SK-N-DZ (cell line): ENCODE results near the gene SLC25A2.
"Not testable (repeated sequence)": the region's sequence is repeated elsewhere in the genome, so short reads cannot be mapped to it uniquely, and the experiment has no call there.

ENCODE experiments used
- DNase-seq: peaks from one replicate; pipeline ENCODE4 v3.0.0-alpha.2; 2015; ENCODE audit warnings: low spot score

Gene SLC25A2

DNA sequence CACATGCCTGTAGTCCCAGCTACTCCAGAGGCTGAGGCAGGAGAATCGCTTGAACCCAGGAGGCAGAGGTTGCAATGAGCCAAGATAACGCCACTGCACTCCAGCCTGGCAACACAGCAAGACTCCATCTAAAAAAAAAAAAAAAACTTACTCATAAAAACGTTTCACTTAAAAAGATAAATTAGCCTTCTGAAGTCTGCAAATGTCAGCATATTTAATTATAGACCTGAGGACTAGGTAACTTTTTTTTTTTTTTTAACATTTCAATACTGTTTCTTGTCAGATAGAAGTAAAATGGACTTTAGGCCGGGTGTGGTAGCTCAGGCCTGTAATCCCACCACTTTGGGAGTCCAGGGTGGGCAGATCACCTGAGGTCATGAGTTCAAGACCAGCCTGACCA lies 13.1 kb upstream of the SLC25A2 start:
- DNase-seq, result not testable (repeated sequence)

DNA sequence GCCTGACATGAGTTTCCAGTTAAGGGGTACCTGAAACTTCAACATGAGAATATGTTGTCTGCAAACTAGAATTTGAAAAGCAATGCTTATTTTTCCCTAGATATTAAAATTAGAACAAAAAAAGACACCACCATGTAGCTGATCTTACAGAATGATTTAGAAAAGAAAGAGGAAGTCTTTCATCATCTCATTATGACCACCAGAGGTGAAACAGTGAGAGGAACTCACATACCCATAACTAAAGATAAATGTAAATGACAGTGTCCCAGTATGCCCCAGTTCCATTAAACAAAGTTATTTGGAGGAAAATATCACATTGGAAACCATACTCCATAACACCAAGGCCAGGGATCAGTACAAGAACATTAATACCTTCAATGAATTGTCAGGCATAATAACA lies 9.9 kb upstream of the SLC25A2 start:
- no peak for DNase-seq

DNA sequence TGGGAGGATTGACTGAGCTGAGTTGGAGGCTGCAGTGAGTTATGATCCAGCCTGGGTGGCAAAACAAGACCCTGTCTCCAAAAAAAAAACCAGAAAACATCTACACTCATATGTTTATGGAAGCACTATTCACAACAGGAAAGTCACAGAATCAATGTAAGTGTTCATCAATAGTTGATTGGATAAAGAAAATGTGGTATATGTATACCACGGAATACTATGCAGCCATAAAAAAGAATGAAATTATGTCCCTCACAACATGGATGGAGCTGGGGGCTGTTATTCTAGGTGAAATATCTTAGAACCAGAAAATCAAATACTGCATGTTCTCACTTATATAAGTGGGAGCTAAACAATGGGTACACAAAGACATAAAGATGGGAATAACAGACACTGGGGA lies 2.8 kb upstream of the SLC25A2 start:
- no peak for DNase-seq

DNA sequence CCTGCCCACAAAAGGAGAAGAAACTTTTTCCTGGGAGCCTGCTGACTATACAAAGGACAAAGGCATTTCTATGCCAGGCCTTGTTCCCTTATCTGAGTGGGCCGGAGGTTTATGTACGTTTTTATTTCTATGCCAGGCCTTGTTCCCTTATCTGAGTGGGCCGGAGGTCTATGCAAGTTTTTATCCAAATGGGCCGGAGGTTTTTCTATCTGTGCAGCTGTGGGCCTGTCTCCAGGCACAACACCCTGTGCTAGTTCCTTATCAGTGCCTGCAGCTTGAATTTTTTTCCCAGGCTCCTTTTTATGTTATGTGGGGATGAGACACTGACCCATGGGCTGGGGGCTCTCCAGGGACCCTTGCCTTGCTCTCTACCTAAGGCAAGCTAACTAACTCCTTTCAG lies 5.5 kb downstream of the SLC25A2 start:
- no peak for DNase-seq

DNA sequence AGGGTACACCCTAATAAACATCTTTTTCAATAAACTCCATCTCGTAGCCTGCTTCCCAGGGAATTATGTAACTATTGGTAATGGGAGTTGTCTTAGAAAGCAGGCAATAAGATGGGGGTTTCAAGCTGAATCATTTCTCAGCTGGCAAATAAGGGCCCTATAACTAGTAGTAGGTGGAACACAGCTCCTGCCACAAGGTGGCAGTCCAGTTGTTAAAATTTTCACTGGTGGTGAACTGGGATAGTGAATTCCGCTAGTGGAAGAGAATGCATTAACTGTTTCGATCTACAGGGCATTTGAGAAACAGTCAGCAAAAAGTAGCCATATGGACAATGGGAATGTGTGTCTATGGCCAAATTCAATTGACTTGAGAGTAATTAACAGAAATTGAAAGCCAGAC lies 30.9 kb downstream of the SLC25A2 start:
- peak; percentile 22 for DNase-seq

DNA sequence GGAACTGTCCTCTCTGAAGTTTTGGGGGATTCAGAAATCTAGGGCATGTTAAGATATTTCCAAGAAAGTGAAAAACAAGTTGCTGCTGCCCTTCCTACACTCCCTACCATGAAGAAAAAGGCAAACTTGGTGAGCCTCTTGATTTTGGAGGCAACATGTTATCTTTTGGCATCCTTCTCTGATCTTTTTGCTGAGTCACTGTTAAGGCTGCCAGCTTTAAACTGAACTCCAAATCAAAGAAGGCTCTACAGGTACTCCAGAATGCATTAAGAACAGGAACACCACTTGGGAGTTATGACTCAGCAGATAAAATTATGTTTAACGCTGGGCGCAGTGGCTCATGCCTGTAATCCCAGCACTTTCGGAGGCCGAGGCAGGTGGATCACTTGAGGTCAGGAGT lies 34.7 kb downstream of the SLC25A2 start:
- no peak for DNase-seq

DNA sequence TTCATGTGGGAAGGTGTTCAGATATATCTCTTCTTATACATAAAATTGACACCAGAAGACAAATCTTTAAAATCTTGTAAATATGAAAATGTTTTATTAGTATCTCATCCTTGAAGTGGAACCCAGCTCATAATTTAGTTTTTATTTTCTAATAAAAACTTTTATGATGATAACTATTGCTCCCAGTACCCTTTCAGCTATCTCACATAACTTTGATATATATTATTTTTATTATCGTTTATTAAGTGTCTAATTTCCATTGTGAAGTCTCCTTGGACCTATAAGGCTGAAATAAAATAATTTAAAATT lies 42.7 kb downstream of the SLC25A2 start:
- DNase-seq, result no peak

DNA sequence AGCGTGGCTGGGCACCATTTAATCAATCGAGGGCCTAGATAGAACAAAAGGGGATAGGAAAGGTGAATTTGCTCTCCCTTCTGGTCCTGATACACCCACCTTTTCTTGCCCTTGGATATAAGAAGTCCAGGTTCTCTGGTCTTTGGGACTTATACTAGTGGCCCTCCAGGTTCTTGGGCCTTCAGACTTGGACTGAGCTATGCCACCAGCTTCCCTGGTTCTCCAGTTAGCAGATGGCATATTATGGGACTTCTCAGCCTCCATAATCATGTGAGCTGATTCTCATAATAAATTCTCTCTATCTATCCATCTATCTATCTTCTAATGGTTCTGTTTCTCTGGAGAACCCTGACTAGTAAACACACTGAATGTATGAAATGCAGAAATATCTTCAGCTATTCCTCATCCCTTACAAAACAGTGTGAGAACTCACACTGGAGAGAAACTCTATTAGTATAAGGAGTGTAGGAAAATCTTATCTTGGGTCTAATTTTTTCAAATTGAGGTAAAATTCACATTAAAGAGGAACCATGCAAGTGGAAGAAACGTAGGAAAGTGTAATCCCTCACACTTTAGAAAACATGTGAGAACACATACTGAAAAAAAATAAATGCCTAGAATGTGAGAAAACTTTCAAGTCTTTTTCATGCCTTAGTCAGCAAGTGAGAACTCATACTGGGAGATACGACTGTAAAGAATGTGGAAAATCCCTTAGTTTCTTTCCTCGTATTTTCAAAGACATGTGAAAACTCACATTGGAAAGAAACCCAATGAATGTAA lies 43.2 kb downstream of the SLC25A2 start:
- DNase-seq, result no peak

DNA sequence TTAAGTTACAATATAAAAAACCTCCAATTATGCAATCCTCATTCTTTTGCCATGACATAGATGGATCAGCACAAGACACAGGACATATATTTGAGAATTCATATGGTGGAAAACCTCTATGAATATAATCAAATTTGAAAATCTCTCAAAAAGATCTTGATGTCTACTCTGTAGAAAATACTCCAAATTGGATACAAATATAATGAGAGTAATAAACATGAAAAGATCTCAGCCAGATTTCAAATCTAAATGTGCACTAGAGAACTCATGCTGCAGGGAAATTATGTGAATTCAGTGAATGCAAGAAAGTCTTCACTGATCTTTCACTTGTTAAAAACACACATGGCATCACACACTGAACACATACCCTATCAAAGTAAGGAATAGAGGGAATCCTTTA lies 44.9 kb downstream of the SLC25A2 start:
- no peak for DNase-seq

DNA sequence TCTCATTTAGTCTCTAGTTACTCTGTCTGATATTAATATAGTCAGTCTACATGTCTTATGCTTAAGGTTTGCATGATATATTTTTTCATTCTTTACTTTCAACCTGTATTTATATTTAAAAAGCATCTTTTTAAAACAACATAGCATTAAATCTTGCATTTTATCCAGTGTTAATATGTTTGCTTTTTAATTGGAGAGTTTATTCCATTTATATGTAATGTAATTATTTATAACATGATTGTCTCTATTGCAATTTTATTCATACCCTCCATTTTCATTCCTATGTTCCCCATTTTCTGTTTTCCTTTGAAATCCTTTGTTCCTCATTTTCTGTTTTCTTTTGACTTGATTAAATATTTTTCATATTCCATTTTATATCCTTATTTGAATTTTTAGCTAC lies 45.4 kb downstream of the SLC25A2 start:
- DNase-seq, result no peak
